A549 (cell line): ENCODE measurements around the gene MEOX1.

ENCODE experiments used
- BCL3 ChIP-seq: fragments of >200 bp; sonication (Bioruptor Twin); formaldehyde crosslinking; IDR thresholded peaks from 3 replicates; pipeline ENCODE4 v1.6.1; 2016
- CEBPB ChIP-seq, 2 experiments: fragments of >200 bp in 1 of 2; sonication (Bioruptor Twin) in 1 of 2; formaldehyde crosslinking in 1 of 2; IDR thresholded peaks; 2 replicates each; pipeline ENCODE4 v1.6.1; 2012 to 2016
- CHD2 ChIP-seq: fragments of 150-350 bp; IDR thresholded peaks from 2 replicates; pipeline ENCODE4 v1.6.1; 2014; ENCODE audit warnings: low read length; ENCODE audit not compliant: partially characterized antibody
- GATA3 ChIP-seq: IDR thresholded peaks from 2 replicates; pipeline ENCODE4 v1.6.1; 2012; ENCODE audit warnings: borderline replicate concordance
- HOXA7 ChIP-seq: fragments of 250-450 bp; sonication (Bioruptor Pico); IDR thresholded peaks from 2 replicates; pipeline ENCODE4 v1.5.0; 2020; ENCODE audit warnings: mild to moderate bottlenecking, moderate library complexity
- HOXB5 ChIP-seq: fragments of 250-450 bp; sonication (Bioruptor Pico); IDR thresholded peaks from 2 replicates; pipeline ENCODE4 v1.5.0; 2020; ENCODE audit warnings: mild to moderate bottlenecking, moderate library complexity
- POLR2A ChIP-seq: IDR thresholded peaks from 2 replicates; pipeline ENCODE4 v1.6.1; 2012; ENCODE audit warnings: mild to moderate bottlenecking, low read length
- REST ChIP-seq: fragments of 200-600 bp; sonication (generic); IDR thresholded peaks from 2 replicates; pipeline ENCODE4 v1.6.1; 2016; ENCODE audit warnings: antibody characterized with exemption, mild to moderate bottlenecking, moderate library complexity
- RNF2 ChIP-seq: fragments of 200-600 bp; sonication (generic); IDR thresholded peaks from 2 replicates; pipeline ENCODE4 v1.6.1; 2016; ENCODE audit warnings: low read depth, mild to moderate bottlenecking, antibody characterized with exemption, moderate library complexity, borderline replicate concordance
- SREBF2 ChIP-seq: fragments of 450-650 bp; IDR thresholded peaks from 2 replicates; pipeline ENCODE4 v1.6.1; 2014; ENCODE audit warnings: mild to moderate bottlenecking, moderate library complexity
- TF ChIP-seq, protein P1 (sequence below): fragments of >200 bp; sonication (Bioruptor Twin); formaldehyde crosslinking; IDR thresholded peaks from 3 replicates; pipeline ENCODE4 v1.5.1; 2016
- TF ChIP-seq, protein P2 (sequence below): fragments of 250-450 bp; sonication (Bioruptor Pico); IDR thresholded peaks from 2 replicates; pipeline ENCODE4 v1.5.0; 2021; ENCODE audit warnings: mild to moderate bottlenecking, moderate library complexity, borderline replicate concordance

DNA sequence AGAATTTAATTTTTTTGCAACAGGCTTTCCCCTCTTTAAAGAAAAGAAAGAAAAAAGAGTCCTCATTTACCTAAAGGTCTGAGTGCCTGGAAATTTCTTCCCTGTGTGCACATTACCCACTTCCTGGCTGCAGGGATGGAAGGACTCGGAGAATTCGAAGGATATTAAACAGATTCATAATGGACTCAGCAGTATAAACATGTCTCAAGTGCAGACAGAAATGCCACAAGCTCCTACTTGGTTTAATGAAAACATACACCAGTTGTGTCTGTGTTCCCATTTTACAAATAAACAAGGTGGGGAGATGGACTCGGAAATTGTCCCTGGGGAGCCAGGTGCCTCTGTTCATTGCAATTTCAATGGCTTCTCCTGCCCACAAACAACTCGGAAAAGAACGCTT lies 47.2 kb downstream of the MEOX1 start:
- TF ChIP-seq POLR2A (no peak), RNF2 (no peak), HOXB5 (CRISPR knock-in tag) (no peak), REST (no peak), SREBF2 (no peak), HOXA7 (CRISPR knock-in tag) (no peak), CHD2 (no peak), BCL3 (no peak), CEBPB (IDR thresholded peaks at IDR 0.05) (no peak), GATA3 (no peak)
- TF ChIP-seq, protein P1, sequence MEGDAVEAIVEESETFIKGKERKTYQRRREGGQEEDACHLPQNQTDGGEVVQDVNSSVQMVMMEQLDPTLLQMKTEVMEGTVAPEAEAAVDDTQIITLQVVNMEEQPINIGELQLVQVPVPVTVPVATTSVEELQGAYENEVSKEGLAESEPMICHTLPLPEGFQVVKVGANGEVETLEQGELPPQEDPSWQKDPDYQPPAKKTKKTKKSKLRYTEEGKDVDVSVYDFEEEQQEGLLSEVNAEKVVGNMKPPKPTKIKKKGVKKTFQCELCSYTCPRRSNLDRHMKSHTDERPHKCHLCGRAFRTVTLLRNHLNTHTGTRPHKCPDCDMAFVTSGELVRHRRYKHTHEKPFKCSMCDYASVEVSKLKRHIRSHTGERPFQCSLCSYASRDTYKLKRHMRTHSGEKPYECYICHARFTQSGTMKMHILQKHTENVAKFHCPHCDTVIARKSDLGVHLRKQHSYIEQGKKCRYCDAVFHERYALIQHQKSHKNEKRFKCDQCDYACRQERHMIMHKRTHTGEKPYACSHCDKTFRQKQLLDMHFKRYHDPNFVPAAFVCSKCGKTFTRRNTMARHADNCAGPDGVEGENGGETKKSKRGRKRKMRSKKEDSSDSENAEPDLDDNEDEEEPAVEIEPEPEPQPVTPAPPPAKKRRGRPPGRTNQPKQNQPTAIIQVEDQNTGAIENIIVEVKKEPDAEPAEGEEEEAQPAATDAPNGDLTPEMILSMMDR, result no peak
- TF ChIP-seq, protein P2, sequence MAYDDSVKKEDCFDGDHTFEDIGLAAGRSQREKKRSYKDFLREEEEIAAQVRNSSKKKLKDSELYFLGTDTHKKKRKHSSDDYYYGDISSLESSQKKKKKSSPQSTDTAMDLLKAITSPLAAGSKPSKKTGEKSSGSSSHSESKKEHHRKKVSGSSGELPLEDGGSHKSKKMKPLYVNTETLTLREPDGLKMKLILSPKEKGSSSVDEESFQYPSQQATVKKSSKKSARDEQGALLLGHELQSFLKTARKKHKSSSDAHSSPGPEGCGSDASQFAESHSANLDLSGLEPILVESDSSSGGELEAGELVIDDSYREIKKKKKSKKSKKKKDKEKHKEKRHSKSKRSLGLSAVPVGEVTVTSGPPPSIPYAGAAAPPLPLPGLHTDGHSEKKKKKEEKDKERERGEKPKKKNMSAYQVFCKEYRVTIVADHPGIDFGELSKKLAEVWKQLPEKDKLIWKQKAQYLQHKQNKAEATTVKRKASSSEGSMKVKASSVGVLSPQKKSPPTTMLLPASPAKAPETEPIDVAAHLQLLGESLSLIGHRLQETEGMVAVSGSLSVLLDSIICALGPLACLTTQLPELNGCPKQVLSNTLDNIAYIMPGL, result no peak
